ENCODE measurements around the gene HOXB2. TPM values are rescaled to one million over a fixed set of nuclear protein-coding genes. Genes with fewer than 3 reads are reported as not detected.

The HOXB2 gene
- polyA plus RNA-seq, 1 donor from 2014 or later, result not detected

- no peaks in the 10 kb centered on the region for H3K9me2 ChIP-seq (ENCODE audit: insufficient read depth, low read length)
- no peak overlapping the region for H3K9ac ChIP-seq (ENCODE audit: low read length)
- no peak overlapping the region for H3K4me2 ChIP-seq (ENCODE audit: low read length)
- no peaks in the 10 kb centered on the region for H4K20me1 ChIP-seq (ENCODE audit: insufficient read depth)
- peaks cover 100% of the 10 kb centered on the region for H3K27me3 ChIP-seq (ENCODE audit: insufficient read depth, low read depth, low read length)
- H3K4me3 ChIP-seq (ENCODE audit: low read length), result no peak overlapping the region
- no peak overlapping the region for H3K27ac ChIP-seq (ENCODE audit: low read length)
- no peaks in the 10 kb centered on the region for H3F3A ChIP-seq (ENCODE audit: insufficient read depth, low read length, poor library complexity, severe bottlenecking)
- no peaks in the 10 kb centered on the region for H3K79me2 ChIP-seq (replicated peaks; ENCODE audit: insufficient read depth, low read length)
- no peaks in the 10 kb centered on the region for H3K36me3 ChIP-seq (ENCODE audit: insufficient read depth, low read length)
- H2AFZ ChIP-seq (ENCODE audit: low read depth, low read length), result no peak overlapping the region
- TF ChIP-seq SMC3 (conservative IDR thresholded peaks at IDR 0.05; ENCODE audit: poor library complexity) (no peak), MXI1 (conservative IDR thresholded peaks at IDR 0.05; ENCODE audit: poor library complexity, severe bottlenecking) (no peak), POLR2AphosphoS5 (IDR thresholded peaks at IDR 0.05) (no peak), REST (IDR thresholded peaks at IDR 0.05; ENCODE audit: borderline replicate concordance) (no peak), TAF1 (IDR thresholded peaks at IDR 0.05; ENCODE audit: low read depth) (no peak), EP300 (conservative IDR thresholded peaks at IDR 0.05; ENCODE audit: poor library complexity, severe bottlenecking) (no peak), EZH2 (IDR thresholded peaks at IDR 0.05; ENCODE audit: borderline replicate concordance, insufficient read depth, low read length, poor library complexity, severe bottlenecking) (no peak), CTCF (IDR thresholded peaks at IDR 0.05; ENCODE audit: poor library complexity, severe bottlenecking) (no peak), RAD21 (conservative IDR thresholded peaks at IDR 0.05) (no peak)
- H3K9me3 ChIP-seq (ENCODE audit: low read length), result no peaks in the 10 kb centered on the region
Observed at GRCh38 chr17:48546137-48546923, 1.4 kb upstream of the HOXB2 start.

GRCh38 chr17:48545539-48545938, 630 bp upstream of the HOXB2 start:
- Histone ChIP-seq H3K36me3 (ENCODE audit: insufficient read depth, low read length) (no peaks in the 10 kb centered on the region), H3K9me3 (ENCODE audit: low read length) (no peaks in the 10 kb centered on the region), H3F3A (ENCODE audit: insufficient read depth, low read length, poor library complexity, severe bottlenecking) (no peaks in the 10 kb centered on the region), H3K9me2 (ENCODE audit: insufficient read depth, low read length) (no peaks in the 10 kb centered on the region), H2AFZ (ENCODE audit: low read depth, low read length) (no peak overlapping the region), H3K27ac (ENCODE audit: low read length) (no peak overlapping the region), H3K27me3 (ENCODE audit: insufficient read depth, low read depth, low read length) (peaks cover 100% of the 10 kb centered on the region), H3K79me2 (replicated peaks; ENCODE audit: insufficient read depth, low read length) (no peaks in the 10 kb centered on the region), H3K4me3 (ENCODE audit: low read length) (no peak overlapping the region), H3K4me2 (ENCODE audit: low read length) (no peak overlapping the region), H3K9ac (ENCODE audit: low read length) (no peak overlapping the region), H4K20me1 (ENCODE audit: insufficient read depth) (no peaks in the 10 kb centered on the region)
- no peak for TF ChIP-seq MXI1 (conservative IDR thresholded peaks at IDR 0.05; ENCODE audit: poor library complexity, severe bottlenecking)
- no peak for TF ChIP-seq REST (IDR thresholded peaks at IDR 0.05; ENCODE audit: borderline replicate concordance)
- no peak for TF ChIP-seq RAD21 (conservative IDR thresholded peaks at IDR 0.05)
- no peak for TF ChIP-seq CTCF (IDR thresholded peaks at IDR 0.05; ENCODE audit: poor library complexity, severe bottlenecking)
- TF ChIP-seq TAF1 (IDR thresholded peaks at IDR 0.05; ENCODE audit: low read depth), result no peak
- TF ChIP-seq EZH2 (IDR thresholded peaks at IDR 0.05; ENCODE audit: borderline replicate concordance, insufficient read depth, low read length, poor library complexity, severe bottlenecking), result no peak
- no peak for TF ChIP-seq SMC3 (conservative IDR thresholded peaks at IDR 0.05; ENCODE audit: poor library complexity)
- TF ChIP-seq POLR2AphosphoS5 (IDR thresholded peaks at IDR 0.05), result no peak
- no peak for TF ChIP-seq EP300 (conservative IDR thresholded peaks at IDR 0.05; ENCODE audit: poor library complexity, severe bottlenecking)
